GM21367 (cell line): ENCODE results near the gene SYPL1.
A peak's percentile ranks its signal among the peaks of the same experiment; 100 is the strongest.
"Not testable (repeated sequence)": the region's sequence is repeated elsewhere in the genome, so short reads cannot be mapped to it uniquely, and the experiment has no call there.

Source experiments
- ATAC-seq: cut with Tn5 transposase; IDR thresholded peaks from one replicate; pipeline ENCODE4 v1.9.1; 2021; ENCODE audit not compliant: unreplicated experiment

The SYPL1 gene

GRCh38 chr7:106112118-106112971 is at the start of gene SYPL1:
SYPL1 (minus strand) TSS chr7:106112312; CDS start chr7:106112208, 104 bp downstream.
- peak; percentile 76 for ATAC-seq

GRCh38 chr7:106155027-106155426 is 42.9 kb upstream of the SYPL1 start:
- no peak for ATAC-seq

GRCh38 chr7:106153891-106154449 is 41.9 kb upstream of the SYPL1 start:
- peak; percentile 83 for ATAC-seq

- ATAC-seq = no peak
These were observed 40.2 kb upstream of the SYPL1 start for GRCh38 chr7:106152313-106152665.

- ATAC-seq = no peak
These were observed 39.6 kb upstream of the SYPL1 start for GRCh38 chr7:106151459-106152312.

GRCh38 chr7:106143711-106144337 is 31.7 kb upstream of the SYPL1 start:
- no peak for ATAC-seq

GRCh38 chr7:106142136-106142535 is 30.0 kb upstream of the SYPL1 start:
- no peak for ATAC-seq

- ATAC-seq = no peak
These were observed 28.5 kb upstream of the SYPL1 start for GRCh38 chr7:106140406-106141173.

- ATAC-seq = no peak
These were observed 27.4 kb upstream of the SYPL1 start for GRCh38 chr7:106139265-106140251.

GRCh38 chr7:106138776-106139175 is 26.7 kb upstream of the SYPL1 start:
- ATAC-seq = no peak

- not testable (repeated sequence) for ATAC-seq
These were observed 26.1 kb upstream of the SYPL1 start for GRCh38 chr7:106138181-106138580.

GRCh38 chr7:106134241-106134640 is 22.1 kb upstream of the SYPL1 start:
- ATAC-seq = no peak

- ATAC-seq = no peak
These were observed 17.2 kb upstream of the SYPL1 start for GRCh38 chr7:106129291-106129690.

GRCh38 chr7:106128836-106129235 is 16.7 kb upstream of the SYPL1 start:
- no peak for ATAC-seq

GRCh38 chr7:106127984-106128780 is 16.1 kb upstream of the SYPL1 start:
- no peak for ATAC-seq

- ATAC-seq = no peak
These were observed 14.2 kb upstream of the SYPL1 start for GRCh38 chr7:106126170-106126938.

GRCh38 chr7:106125417-106125816 is 13.3 kb upstream of the SYPL1 start:
- no peak for ATAC-seq

GRCh38 chr7:106124186-106124585 is 12.1 kb upstream of the SYPL1 start:
- ATAC-seq = no peak
